Parathyroid adenoma (tissue), 2 donors: Measurements from ENCODE around the gene FBXO47.
A peak's percentile ranks its signal among the peaks of the same experiment; 100 is the strongest.

Source experiments
- H2AFZ ChIP-seq: fragments of 300-600 bp; sonication (generic); one replicate; pipeline ENCODE4 v1.7.0; 2017; ENCODE audit warnings: antibody characterized with exemption, mild to moderate bottlenecking
- H3K27ac ChIP-seq: fragments of 300-600 bp; sonication (generic); one replicate; pipeline ENCODE4 v1.7.0; 2017
- H3K27me3 ChIP-seq: fragments of 300-600 bp; sonication (generic); one replicate; pipeline ENCODE4 v1.7.0; 2017; ENCODE audit warnings: low read length; ENCODE audit not compliant: control insufficient read depth, insufficient read depth
- H3K36me3 ChIP-seq: fragments of 300-600 bp; sonication (generic); one replicate; pipeline ENCODE4 v1.7.0; 2017; ENCODE audit warnings: low read length; ENCODE audit not compliant: control insufficient read depth, insufficient read depth
- H3K4me1 ChIP-seq: fragments of 300-600 bp; sonication (generic); one replicate; pipeline ENCODE4 v1.7.0; 2017; ENCODE audit warnings: control low read depth
- H3K4me2 ChIP-seq: fragments of 300-600 bp; sonication (generic); one replicate; pipeline ENCODE4 v1.7.0; 2017; ENCODE audit warnings: low read length
- H3K4me3 ChIP-seq: fragments of 300-600 bp; sonication (generic); one replicate; pipeline ENCODE4 v1.7.0; 2017; ENCODE audit warnings: low read depth, low read length
- H3K79me2 ChIP-seq: fragments of 300-600 bp; sonication (generic); one replicate; pipeline ENCODE4 v1.7.0; 2017; ENCODE audit warnings: control low read depth
- H3K9ac ChIP-seq: fragments of 300-600 bp; sonication (generic); one replicate; pipeline ENCODE4 v1.7.0; 2017; ENCODE audit warnings: mild to moderate bottlenecking
- H3K9me3 ChIP-seq: fragments of 300-600 bp; sonication (generic); one replicate; pipeline ENCODE4 v1.7.0; 2017; ENCODE audit warnings: low read length; ENCODE audit not compliant: control insufficient read depth
- CTCF ChIP-seq: fragments of 300-600 bp; sonication (generic); IDR thresholded peaks from one replicate; pipeline ENCODE4 v1.7.0; 2017; ENCODE audit warnings: antibody characterized with exemption, mild to moderate bottlenecking
- donor health status: primary hyperparathyroidism.

The FBXO47 gene

DNA sequence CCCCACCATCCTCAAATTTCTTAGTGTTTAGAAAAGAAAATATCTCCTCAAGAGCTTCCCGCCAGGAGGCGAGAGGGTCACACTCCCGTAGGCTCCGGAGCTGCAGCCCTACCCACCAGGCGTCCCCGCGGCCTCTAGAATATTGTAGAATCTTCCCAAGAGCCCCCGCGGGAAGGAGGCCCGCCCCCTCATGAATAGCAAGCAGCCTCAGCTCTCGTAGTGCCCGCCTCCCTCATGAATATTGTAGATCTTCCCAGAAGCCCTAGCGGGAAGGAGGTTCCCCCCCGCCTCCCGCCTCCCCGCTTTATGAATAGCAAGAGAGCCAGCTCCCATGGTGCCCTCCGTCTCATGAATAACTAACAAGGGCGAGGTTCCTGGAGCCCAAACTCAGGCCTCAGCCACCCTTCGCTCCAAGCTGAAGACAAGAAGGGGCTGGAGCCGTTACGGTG, at the start of gene FBXO47:
Gene FBXO47, minus strand, starts transcription at position 114 of the 449 bp plus-strand sequence. CDS start 4,378 bp downstream, outside the sequence.
- peak within 1 kb of the TSS; percentile 35 for H2AFZ ChIP-seq
- H3K9ac ChIP-seq = no peak within 1 kb of the TSS
- no peak for TF ChIP-seq CTCF
- H3K4me2 ChIP-seq = peak within 1 kb of the TSS; percentile 71
- H3K27me3 ChIP-seq = no peaks in the 10 kb centered on the region
- H3K27ac ChIP-seq = no peak within 1 kb of the TSS
- no peaks in the 10 kb centered on the region for H3K9me3 ChIP-seq
- no peaks in the 10 kb centered on the region for H3K36me3 ChIP-seq
- peak within 1 kb of the TSS; percentile 47 for H3K4me3 ChIP-seq
- no peaks in the 10 kb centered on the region for H3K79me2 ChIP-seq
- H3K4me1 ChIP-seq = no peaks in the 10 kb centered on the region

- Histone ChIP-seq H3K36me3 (no peaks in the 10 kb centered on the region), H3K79me2 (no peaks in the 10 kb centered on the region), H3K9ac (no peak overlapping the region), H3K4me2 (no peak overlapping the region), H2AFZ (no peak overlapping the region), H3K27me3 (no peaks in the 10 kb centered on the region), H3K4me3 (no peak overlapping the region), H3K9me3 (no peaks in the 10 kb centered on the region), H3K27ac (no peak overlapping the region), H3K4me1 (no peaks in the 10 kb centered on the region)
- no peak for TF ChIP-seq CTCF
These were observed 49.3 kb upstream of the FBXO47 start for GRCh38 chr17:39016193-39017153.

- no peak overlapping the region for H2AFZ ChIP-seq
- no peak overlapping the region for H3K9ac ChIP-seq
- H3K27ac ChIP-seq = no peak overlapping the region
- H3K4me1 ChIP-seq = no peaks in the 10 kb centered on the region
- no peak for TF ChIP-seq CTCF
- H3K9me3 ChIP-seq = no peaks in the 10 kb centered on the region
- no peak overlapping the region for H3K4me2 ChIP-seq
- no peaks in the 10 kb centered on the region for H3K36me3 ChIP-seq
- H3K4me3 ChIP-seq = no peak overlapping the region
- no peaks in the 10 kb centered on the region for H3K79me2 ChIP-seq
- no peaks in the 10 kb centered on the region for H3K27me3 ChIP-seq
These were observed 48.3 kb upstream of the FBXO47 start for GRCh38 chr17:39015546-39015935.

DNA sequence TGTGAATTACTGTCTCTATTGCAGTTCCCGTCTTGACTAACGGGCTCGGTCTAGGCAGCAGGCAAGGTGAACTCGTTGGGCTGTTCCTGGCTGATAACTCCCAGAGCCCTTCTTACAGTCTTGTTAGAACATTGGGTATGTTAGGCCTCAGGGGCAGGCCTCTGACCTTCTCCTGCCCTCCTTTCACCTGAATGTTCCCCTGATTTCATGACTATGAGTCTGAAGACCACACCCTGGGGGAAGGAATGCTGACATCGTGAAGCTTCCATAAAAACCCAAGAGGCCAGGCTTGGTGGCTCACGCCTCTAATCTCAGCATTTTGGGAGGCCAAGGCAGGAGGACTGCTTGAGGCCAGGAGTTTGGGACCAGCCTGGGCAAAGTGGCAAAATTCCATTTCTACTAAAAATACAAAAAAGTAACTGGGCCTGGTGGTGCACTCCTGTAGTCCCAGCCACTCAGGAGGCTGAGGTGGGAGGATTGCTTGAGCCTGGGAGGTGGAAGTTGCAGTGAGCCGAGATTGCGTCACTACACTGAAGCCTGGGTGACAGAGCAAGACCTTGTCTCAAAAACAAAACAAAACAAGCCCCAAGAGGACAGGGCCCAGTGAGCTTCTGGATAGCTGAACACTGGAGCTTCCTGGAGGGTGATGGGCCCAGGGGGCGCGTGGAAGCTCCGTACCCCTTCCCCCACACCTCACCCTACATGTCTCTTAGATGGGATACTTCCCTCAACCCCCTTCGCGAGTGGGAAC, 47.8 kb upstream of the FBXO47 start:
- Histone ChIP-seq H3K9ac (no peak overlapping the region), H3K4me3 (no peak overlapping the region), H3K36me3 (no peaks in the 10 kb centered on the region), H3K9me3 (no peaks in the 10 kb centered on the region), H3K27me3 (no peaks in the 10 kb centered on the region), H3K4me2 (no peak overlapping the region), H3K79me2 (no peaks in the 10 kb centered on the region), H2AFZ (no peak overlapping the region), H3K27ac (no peak overlapping the region), H3K4me1 (no peaks in the 10 kb centered on the region)
- TF ChIP-seq CTCF = no peak
